Stimulated activated CD8-positive, alpha-beta memory T cell treated with anti-CD3 and anti-CD28 coated beads, Interleukin-7, amount 100 ng/mL, for 48 hours (primary cell): Measurements from ENCODE around the gene C14orf180.
"Not testable (repeated sequence)": the region's sequence is repeated elsewhere in the genome, so short reads cannot be mapped to it uniquely, and the experiment has no call there.

ENCODE experiments used
- DNase-seq, 2 donors: peaks; one replicate each; pipeline ENCODE4 v3.0.0-alpha.2; 2020; ENCODE audit warnings: low read depth in 1 of 2; ENCODE audit errors: extremely low read depth in 1 of 2

C14orf180 gene

DNA sequence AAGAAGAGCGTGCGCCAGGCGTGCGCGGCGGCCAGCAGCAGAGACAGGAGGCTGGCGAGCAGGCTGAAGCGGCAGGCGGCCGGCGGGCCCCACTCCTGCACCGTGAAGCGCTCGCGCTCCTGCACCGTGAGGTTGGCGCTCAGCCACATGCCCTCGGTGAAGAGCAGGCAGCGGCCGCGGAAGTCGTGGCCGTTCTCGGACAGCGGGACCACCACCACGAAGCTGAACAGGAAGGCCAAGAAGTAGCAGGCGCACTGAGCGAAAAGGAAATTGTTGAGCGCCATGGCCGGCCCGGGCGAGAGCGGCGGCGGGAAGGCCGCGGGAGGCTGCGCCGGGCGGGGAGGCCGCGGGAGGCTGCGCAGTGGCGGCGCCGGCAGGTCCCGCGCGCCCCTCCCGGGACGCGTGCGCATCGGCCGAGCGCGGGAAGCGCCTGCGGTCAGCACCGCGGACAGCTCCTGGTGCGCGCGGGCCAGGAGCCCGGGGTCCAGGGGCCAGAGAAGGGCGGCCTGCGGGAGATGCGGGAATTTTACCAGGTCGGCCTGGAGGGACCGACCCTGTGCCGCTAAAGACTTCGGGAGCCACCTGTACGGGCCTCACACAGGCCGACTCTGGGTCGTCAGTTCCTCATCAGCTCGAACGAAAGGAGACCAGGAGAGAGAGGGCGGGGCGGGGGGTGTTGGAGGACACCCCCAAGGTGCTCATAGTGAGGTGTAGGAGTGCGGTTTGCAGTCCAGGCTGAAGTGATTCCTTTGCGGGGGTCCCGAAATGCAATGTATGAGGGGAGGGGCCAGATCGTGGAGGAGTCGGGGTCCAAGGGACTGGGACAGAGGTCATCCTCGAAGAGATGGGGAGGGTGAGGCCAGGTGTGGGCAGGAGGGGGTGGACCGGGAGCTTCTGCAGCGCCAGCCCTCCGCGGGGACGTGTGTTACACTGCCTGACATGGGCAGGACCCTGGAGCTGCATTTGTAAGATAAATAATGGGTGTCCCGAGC is 25.2 kb downstream of the C14orf180 start, which contains the start of gene TMEM179:
TMEM179 (minus strand) TSS at position 315 of the 992 bp plus-strand sequence; CDS start at position 284, 31 bp downstream.
- DNase-seq: no peak

DNA sequence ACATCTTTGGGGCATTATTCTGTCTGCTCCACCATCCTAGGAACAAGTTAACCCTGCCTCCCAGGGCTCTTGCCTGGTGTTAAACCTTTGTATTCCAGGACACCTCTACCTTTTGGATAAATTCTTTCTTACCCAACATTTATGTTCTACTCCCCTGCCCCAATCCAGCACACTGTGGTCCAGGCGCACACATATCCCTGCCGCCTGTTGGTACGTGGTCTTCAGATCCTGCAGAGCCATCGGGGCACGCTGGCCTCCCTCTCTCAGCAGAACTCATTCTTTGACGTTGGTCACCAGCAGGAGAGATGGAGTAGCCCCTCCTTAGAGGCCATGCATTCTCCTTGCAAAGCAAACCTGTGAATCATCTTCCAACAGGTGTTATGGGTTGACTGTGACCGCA is 30.1 kb downstream of the C14orf180 start:
- DNase-seq: no peak

DNA sequence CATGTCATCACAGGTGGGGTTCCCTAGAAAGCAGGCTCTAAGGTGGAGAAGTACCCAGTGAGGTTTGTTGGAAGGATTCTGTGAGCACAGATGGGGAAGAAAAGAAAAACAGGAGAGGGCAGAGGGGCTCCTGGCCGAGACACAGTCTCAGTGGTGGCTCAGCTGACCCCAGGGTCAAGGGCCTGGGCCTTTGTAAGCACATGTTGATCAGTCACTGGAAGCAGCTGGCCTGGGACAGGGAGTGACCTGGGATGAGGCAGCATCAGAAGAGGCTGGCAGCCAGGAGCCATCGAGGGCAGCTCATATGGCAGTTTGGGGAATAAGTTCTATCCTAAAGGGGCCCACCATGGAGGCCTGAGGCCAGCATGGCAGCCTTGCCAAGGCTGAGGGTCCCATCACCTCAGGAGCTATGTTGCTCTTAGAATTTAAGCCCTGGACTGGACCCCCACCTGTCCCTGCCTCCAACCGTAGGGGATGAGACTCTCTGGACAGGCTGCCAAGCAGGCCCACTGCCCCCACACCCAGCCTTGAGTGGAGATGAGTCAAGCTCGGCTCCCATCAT is 31.3 kb downstream of the C14orf180 start:
- no peak for DNase-seq

DNA sequence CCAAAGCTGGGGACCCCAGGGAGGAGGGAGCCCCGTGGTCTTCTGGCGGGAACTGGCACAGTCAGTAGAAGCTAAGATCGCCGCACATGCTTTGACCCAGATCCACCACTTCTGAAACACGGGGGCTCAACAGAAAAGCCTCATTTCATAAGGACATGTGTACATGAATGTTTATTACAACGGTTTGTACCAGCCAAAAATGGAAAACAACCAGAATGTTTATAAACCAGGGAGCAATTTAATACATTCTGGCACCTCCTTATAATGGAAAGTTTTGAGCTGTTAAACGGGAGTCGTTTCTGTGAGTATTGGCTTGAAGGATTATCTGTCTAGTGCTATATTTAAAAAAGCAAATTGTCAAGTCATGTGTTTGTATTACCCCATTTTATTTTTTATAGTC is 32.3 kb downstream of the C14orf180 start:
- no peak for DNase-seq

DNA sequence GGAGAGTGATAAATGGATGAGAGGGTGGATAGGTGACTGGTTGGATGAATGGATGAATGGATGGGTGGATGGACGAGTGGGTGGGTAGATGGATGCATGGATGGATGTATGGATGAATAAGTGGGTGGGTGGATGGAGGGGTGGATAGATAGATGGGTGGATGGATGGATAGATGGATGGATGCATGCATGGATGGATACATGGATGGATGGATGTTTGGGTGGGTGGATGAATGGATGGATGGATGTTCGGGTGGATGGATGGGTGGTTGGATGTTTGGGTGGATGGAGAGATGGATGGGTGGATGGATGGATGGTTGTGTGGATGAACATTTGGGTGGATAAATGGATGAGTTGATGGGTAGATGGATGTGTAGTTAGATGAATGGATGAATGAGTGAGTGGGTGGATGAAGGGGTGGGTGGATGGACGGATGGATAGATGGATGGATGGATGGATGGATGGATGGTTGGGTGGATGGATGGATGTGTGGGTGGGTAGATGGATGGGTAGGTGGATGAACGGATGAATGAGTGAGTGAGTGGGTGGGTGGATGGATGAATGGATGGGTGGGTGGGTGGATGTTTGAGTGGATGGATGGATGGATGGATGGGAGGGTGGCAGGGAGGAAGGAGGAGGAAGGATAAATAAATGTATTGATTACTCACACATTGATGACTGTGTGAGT is 34.7 kb downstream of the C14orf180 start:
- DNase-seq: no peak

DNA sequence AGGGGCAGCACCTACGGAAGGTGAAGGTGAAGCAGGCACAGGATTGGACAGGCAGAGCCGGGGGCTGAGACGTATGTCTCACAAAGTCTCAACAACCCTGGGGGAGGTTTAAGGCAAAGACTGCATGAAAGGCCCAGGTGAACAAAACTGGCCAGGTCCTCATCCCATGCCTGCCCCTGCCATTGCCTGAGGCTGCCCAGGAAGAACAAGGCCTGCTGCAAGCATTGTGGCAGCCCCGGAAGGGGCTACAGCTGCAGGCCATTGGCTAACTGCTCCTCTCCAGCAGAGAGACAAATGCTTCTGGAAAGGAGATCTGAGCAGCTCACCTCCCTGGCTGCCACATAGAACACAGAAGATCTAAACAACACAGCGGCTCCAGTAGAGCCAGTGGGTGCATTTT is 45.4 kb downstream of the C14orf180 start:
- DNase-seq: no peak

DNA sequence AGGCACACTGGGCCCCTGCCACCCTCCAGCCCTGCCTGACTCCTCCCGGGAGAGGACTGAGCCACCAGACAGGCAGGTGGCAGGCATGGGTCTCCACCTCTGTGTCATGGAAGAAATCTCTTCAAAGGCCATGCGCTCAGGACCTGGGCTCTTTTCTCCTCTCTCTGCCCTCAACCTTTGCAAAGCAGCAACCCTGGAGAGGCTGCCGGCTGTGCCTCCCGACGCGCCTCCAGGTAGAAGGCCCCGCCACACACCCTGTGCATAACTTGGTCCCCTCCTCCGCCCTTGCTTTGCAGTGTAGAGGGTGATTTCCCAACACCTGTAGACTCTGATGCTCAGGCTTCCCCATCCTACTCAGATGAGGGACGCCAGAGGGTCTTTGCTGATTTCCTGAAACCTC is 53.2 kb downstream of the C14orf180 start:
- no peak for DNase-seq

DNA sequence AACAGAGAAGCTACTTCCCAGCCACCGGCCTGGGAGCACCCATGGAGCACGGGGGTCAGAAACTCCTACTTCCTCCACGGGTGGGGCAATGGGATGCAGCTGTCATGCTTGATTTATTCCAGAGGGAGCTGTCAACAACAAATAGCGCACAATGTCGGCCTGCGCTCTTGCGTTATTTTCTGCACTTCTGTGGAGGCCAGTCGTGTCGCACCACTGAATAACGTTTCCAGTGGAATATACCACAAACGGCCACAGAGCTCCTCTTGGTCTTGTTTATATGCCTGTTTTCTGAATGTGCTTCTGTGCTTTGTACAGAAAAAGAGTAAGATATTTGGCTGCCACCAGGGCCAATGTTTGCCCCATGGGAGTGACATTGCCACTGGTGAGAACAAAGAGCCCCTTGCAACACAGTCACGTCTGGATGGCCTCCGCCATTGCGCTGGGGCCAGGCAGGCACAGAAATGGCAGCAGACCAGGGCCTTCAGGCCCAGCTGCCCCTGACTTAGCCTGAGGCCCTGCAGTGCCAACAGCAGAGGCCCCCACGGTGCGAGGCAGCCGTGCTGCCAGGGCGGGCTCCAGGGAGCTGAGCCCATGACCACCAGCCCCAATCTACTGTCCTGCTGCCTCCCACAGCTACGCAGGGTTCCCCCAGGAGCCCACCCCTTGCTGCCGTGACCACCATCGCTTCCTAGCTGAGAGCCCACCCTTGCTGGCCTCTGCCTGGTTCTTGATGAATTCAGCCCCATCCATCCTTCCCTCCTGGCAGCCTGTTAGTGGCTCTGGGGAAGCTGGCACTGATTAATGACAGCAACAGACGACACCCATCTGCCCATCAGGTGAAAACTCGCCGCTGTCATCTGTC is 53.9 kb downstream of the C14orf180 start:
- no peak for DNase-seq

DNA sequence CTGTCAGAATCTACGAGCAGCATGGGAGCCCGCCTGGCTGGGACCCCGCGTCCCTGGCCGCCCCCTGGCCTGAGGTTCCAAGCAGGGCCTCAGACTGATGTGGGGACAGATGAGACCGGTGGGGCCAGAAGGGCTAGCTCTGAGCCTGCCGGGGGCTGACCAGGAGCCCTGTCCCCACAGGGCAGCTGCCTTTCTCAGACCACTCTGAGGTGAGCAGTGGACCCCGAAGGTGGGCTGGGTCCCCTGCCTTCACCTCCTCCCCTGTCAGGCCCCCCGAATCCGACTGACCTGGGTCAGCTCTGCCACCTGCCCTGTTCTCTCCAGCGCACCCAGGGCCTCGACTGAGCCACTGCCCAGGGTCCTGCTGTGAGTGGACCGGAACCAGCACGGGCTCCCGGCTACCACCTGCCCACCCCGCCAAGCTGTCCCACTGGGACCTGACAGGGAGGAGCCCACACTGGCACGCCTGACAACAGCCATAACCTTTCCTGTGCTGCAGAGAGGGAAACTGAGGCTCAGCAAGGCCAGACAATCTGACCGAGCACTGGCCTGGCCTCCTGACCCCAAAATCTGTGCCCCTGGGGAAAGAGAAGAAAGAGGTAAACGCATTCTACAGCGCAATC is 54.7 kb downstream of the C14orf180 start:
- DNase-seq: no peak

DNA sequence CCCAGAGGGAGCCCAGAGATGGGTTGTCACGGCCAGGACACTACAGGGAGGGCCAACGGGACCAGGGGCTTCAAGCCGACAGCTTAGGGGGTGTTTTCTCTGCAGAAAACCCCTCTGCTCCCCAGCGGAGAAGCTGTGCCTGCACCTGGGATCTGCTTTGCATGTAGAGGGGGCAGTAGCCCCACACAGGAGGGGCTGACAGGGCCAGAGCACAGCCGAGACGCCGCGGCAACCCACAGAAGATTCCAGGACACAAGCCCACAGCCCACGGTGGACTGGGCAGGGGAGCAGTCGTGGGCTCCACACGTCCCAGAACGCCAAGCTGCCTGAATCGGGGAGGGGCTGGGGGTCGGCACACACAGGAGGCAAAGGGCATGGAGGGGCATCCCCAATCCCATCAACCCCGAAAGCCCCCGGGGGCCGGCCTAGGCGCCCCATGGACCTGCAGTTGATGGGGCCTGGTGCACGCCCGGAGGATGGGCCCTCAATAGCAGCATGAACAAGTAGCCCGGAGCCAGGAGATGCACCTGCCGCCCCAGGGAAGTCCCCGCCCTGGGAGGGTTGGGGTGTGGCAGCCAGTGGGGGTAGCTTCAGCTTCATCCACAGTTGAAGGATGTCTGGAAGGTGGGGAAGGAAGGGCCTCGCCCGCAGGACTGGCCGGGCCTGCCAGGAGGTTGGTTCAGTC is 55.5 kb downstream of the C14orf180 start:
- no peak for DNase-seq

DNA sequence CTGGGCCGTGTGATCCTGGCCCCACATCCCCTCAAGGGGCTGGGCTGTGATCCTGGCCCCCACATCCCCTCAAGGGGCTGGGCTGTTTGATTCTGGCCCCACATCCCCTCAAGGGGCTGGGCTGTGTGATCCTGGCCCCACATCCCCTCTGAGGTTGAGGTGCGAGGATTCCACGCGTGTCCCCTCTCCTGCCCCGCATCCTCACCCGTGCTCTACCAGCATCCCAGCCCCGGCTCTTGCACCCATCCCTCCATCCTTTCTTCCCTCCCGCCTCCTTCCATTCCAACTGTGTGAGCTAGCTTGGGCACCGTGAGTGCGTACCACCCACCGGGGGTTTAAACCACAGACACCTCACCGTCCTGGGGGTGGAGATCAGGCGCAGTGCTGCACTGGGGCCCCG is 56.2 kb downstream of the C14orf180 start:
- DNase-seq: no peak

DNA sequence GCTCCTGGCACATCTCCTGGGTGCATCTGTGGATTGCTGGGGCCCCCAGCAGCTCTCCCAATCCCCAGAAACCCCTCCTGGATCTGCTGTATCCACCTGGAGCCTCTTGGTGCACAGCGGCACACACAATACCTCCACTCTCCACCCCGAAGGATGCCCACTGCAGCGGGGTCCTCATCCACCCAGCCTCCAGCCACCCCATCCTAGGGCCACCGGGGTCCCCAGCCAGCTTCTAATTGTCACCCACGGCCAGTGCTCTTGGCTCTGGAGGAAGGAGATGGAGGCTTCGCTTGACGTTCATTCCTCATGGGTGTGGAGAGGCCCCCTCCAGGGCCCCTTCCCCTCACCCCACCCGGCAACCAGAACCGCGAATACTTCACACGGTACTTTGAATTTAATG is 56.6 kb downstream of the C14orf180 start:
- no peak for DNase-seq

DNA sequence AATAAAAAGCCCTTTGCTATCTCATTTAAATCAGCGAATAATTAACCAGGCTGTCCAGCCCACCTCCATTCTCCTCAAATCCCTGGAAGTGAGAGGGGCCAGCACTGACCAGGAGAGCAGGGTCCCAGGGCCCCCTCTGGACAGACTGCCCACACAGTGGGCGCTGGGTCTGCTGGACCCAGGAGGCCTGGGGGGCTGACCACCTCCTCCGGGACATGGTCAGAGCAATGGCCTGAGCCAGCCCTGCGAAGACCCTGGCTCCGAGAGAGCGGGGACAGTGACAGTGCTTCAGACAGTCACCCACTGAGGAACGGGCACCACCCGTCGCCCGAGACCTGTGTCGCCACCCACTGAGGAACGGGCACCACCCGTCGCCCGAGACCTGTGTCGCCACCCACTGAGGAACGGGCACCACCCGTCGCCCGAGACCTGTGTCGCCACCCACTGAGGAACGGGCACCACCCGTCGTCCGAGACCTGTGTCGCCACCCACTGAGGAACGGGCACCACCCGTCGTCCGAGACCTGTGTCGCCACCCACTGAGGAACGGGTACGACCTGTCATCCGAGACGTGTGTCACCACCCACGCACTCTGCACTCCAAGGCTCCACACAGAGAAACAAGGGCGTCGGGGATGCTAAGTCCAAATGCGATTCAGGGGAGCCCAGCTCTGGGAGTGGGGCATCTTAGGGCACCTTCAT is 57.4 kb downstream of the C14orf180 start:
- DNase-seq: not testable (repeated sequence)

DNA sequence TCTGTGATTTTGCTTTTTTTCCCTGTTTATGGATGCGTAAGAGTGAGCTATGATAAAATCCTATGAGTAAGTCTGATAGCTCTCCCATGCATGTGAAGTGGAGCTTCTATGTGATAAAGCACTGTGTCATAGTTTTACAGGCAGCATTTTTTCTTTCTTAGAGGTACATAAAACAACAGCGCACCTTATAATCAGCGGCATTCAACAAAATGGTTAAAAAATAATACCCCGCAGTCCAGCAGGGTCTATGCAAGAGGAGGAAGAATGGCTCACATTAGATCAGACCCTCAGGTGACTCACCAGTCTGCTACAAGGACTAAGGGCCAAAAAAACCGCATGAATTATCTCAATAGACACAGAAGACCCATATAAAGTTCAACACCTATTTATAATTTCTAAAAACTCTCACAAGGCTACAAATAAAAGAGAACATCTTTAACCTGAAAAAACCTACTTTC is 58.0 kb downstream of the C14orf180 start:
- DNase-seq: no peak

DNA sequence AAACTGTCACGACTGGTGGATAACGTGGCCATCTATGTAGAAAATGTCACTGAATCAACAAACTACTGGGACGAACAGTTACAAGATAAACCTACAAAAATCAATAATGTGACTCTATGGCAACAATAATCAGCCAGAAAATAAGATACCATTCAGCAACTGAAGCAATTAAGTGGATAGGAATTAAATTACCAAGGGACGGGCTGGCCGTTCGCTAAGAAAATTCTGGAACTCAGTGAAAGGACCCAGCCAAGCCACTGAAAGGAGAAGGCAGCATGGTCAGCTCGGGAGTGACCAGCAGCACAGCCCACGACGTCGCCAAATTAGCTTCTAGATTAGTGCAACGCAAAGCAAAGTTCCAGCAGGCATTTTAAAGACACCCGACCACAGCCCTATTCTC is 58.6 kb downstream of the C14orf180 start:
- DNase-seq: no peak

DNA sequence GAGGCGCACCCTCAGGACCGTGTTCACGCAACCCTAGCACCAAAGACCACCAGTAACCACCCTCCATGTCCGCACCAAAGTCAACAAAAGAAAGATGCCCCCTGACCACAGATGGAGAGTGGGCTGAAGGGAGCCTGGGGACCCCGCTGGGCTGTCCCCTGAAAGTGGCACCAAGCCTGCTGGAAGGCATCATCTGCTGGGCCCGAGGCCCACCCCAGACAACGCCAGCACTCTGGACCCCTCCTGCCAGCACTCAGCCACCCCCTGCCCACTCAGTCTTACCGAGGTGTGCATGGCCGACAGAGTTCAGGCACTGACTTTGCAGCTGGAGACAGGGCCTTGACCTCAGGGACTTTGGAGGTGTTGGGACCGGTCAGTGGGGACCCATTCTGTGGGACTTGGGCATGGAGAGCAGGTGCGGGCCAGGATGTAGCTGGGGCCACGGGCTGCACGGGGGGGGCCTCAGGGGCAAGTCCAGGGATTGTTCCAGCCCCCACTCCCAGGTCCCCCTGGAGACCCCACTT is 59.4 kb downstream of the C14orf180 start:
- DNase-seq: no peak

DNA sequence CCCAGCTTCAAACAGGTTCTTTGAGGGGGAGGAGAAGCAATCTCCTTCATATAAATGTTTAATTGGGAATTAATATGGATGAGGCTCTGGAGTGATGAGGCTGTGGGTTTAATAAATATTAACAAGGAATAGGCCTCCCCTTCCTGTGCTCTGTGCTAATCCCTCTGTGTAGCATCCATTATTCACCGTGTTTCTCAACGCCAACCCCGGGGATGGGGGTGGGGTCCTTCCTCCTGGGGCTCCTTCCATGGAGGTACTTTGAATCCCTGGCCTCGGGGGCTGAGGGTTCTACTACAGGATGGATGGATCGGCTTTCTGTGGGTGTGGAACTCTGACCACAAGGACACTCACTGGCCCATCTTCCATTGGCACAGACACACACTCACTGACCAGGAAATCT is 59.9 kb downstream of the C14orf180 start:
- no peak for DNase-seq
